Loucy (cell line): ENCODE results near the gene D2HGDH.

Experiments used
- H2AFZ ChIP-seq: fragments of 200-600 bp; sonication (generic); 2 replicates; pipeline ENCODE4 v1.6.0; 2016; ENCODE audit warnings: antibody characterized with exemption, mild to moderate bottlenecking, low read length, moderate library complexity
- H3F3A ChIP-seq: fragments of 200-600 bp; 2 replicates; pipeline ENCODE4 v1.6.0; 2016; ENCODE audit warnings: antibody characterized with exemption, low read depth, mild to moderate bottlenecking
- H3K27me3 ChIP-seq: fragments of 200-600 bp; sonication (generic); 2 replicates; pipeline ENCODE4 v1.6.1; 2014; ENCODE audit warnings: low read length, mild to moderate bottlenecking; ENCODE audit not compliant: insufficient read depth, poor library complexity, severe bottlenecking
- H3K36me3 ChIP-seq: fragments of 200-600 bp; sonication (generic); 2 replicates; pipeline ENCODE4 v1.6.1; 2016; ENCODE audit warnings: low read length; ENCODE audit not compliant: insufficient read depth
- H3K4me1 ChIP-seq: fragments of 200-600 bp; sonication (generic); 2 replicates; pipeline ENCODE4 v1.5.1; 2014; ENCODE audit warnings: low read length, mild to moderate bottlenecking; ENCODE audit not compliant: insufficient read depth, poor library complexity, severe bottlenecking
- H3K4me2 ChIP-seq: fragments of 200-600 bp; sonication (generic); 2 replicates; pipeline ENCODE4 v1.6.0; 2014; ENCODE audit warnings: antibody characterized with exemption, low read length, low read depth, mild to moderate bottlenecking; ENCODE audit not compliant: poor library complexity, severe bottlenecking
- H3K4me3 ChIP-seq: fragments of 200-600 bp; sonication (generic); 2 replicates; pipeline ENCODE4 v1.5.1; 2014; ENCODE audit warnings: low read length, mild to moderate bottlenecking, mixed read lengths; ENCODE audit not compliant: poor library complexity, severe bottlenecking
- H3K79me2 ChIP-seq: fragments of 200-600 bp; sonication (generic); 2 replicates; pipeline ENCODE4 v1.6.1; 2014; ENCODE audit warnings: low read length; ENCODE audit not compliant: insufficient read depth
- H3K9ac ChIP-seq: fragments of 200-600 bp; sonication (generic); 2 replicates; pipeline ENCODE4 v1.6.0; 2014; ENCODE audit warnings: mild to moderate bottlenecking, low read depth, low read length, moderate library complexity; ENCODE audit not compliant: poor library complexity, severe bottlenecking
- H3K9me2 ChIP-seq: fragments of 200-600 bp; sonication (generic); replicated peaks from 2 replicates; pipeline ENCODE4 v1.6.1; 2016; ENCODE audit warnings: low read depth, low read length, mixed read lengths
- H3K9me3 ChIP-seq: fragments of 200-600 bp; sonication (generic); 2 replicates; pipeline ENCODE4 v1.6.1; 2014; ENCODE audit warnings: mild to moderate bottlenecking, antibody characterized with exemption, low read length, low read depth; ENCODE audit not compliant: insufficient read depth
- H4K20me1 ChIP-seq: fragments of 200-600 bp; sonication (generic); 2 replicates; pipeline ENCODE4 v1.6.0; 2014; ENCODE audit warnings: antibody characterized with exemption, low read length, mild to moderate bottlenecking; ENCODE audit not compliant: insufficient read depth, poor library complexity, severe bottlenecking
- EZH2phosphoT487 ChIP-seq: fragments of 200-600 bp; IDR thresholded peaks from 2 replicates; pipeline ENCODE4 v1.6.1; 2018; ENCODE audit warnings: antibody characterized with exemption, mild to moderate bottlenecking, moderate library complexity, borderline replicate concordance
- TF ChIP-seq, protein P1 (sequence below): fragments of 200-600 bp; sonication (generic); conservative IDR thresholded peaks from 2 replicates; pipeline ENCODE4 v1.5.1; 2014; ENCODE audit warnings: mild to moderate bottlenecking, antibody characterized with exemption, low read length

The D2HGDH gene

DNA sequence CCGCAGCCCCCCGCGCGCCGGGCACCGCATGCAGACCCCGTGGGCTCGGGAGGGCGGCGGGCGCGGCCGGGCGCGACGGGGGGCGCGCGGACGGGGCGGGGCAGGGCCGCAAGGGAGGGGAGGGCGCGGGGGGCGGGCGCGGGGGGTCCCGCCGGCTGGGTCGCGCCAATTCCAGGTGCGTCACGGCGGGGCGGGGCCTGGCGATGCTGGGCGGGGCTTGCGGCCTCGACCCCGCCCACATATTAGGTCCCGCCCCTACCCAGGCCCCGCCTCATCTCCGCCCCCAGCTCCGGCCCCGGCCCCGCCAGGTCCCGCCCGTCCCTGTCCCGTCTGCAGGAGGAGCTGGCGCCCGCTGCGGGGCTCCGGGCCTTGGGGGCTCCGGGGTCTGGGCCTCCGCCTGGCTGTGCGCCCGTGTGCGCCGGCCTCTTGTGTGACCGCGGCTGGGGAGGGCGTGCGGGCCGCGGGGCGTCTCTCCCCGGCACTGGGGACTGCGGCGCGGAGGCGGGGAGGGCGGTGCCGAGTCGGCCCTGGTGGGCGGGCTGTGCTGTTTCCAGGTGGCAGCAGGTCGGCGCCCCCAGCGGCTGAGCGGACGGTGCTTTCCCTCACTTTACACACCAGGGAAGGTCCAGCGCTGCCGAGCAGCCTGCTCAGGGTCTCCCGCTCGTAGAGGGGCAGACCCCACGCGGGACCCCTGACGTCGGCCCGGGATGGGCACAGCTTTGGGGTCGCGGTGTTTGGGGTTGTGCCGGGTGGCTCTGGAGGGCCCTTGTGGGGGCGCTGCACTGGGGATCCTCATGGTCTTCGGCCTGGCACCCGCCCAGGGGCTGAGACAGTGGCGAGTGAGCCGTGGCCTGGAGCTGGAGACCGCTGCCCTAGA is 32.0 kb upstream of the D2HGDH start:
- peaks cover 16% of the 10 kb centered on the region for H3K36me3 ChIP-seq
- H3K79me2 ChIP-seq: peaks cover 26% of the 10 kb centered on the region
- H3K4me3 ChIP-seq: peak overlapping the region; percentile 83
- H3K4me1 ChIP-seq: peaks cover 19% of the 10 kb centered on the region
- peak overlapping the region; percentile 82 for H2AFZ ChIP-seq
- H3K27me3 ChIP-seq: no peaks in the 10 kb centered on the region
- H3F3A ChIP-seq: no peaks in the 10 kb centered on the region
- peak overlapping the region; percentile 81 for H3K9ac ChIP-seq
- H3K9me2 ChIP-seq: no peaks in the 10 kb centered on the region
- no peaks in the 10 kb centered on the region for H3K9me3 ChIP-seq
- TF ChIP-seq, protein P1, sequence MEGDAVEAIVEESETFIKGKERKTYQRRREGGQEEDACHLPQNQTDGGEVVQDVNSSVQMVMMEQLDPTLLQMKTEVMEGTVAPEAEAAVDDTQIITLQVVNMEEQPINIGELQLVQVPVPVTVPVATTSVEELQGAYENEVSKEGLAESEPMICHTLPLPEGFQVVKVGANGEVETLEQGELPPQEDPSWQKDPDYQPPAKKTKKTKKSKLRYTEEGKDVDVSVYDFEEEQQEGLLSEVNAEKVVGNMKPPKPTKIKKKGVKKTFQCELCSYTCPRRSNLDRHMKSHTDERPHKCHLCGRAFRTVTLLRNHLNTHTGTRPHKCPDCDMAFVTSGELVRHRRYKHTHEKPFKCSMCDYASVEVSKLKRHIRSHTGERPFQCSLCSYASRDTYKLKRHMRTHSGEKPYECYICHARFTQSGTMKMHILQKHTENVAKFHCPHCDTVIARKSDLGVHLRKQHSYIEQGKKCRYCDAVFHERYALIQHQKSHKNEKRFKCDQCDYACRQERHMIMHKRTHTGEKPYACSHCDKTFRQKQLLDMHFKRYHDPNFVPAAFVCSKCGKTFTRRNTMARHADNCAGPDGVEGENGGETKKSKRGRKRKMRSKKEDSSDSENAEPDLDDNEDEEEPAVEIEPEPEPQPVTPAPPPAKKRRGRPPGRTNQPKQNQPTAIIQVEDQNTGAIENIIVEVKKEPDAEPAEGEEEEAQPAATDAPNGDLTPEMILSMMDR: peak; percentile 67
- no peak for TF ChIP-seq EZH2phosphoT487
- peaks cover 6% of the 10 kb centered on the region for H4K20me1 ChIP-seq
- H3K4me2 ChIP-seq: peak overlapping the region; percentile 93

DNA sequence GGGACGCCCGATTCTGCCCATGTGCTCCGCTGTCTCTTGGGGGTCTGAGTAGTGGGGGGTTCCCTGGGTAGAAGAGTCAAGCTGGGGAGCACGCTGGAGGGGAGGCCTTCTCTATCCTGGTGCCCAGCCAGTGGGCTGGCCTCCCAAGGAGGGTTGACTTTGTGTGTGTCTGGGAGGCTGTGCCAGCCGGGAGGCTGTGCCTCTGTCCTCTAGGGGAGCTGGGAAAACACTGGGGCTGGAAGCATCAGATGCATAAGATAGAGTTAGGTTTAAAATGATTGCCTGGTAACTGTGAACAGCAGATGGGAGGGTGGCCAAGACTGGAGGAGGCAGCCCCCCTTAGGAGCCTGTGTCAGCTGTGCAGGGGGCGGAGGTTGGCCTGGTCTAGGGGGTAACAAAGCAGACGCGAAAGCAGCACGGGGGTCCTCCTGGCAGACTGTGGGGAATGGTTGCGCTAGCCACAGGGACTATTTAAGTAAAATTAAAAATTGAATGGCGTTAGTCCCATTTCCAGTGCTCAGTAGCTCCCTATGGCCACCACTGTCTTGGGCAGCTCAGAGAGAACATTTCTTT is 31.3 kb upstream of the D2HGDH start:
- Histone ChIP-seq H3K9me3 (no peaks in the 10 kb centered on the region), H3K4me1 (peaks cover 19% of the 10 kb centered on the region), H3K9ac (peak overlapping the region; percentile 72), H4K20me1 (peaks cover 6% of the 10 kb centered on the region), H3K4me3 (peak overlapping the region; percentile 83), H3K4me2 (peak overlapping the region; percentile 93), H3K79me2 (peaks cover 26% of the 10 kb centered on the region), H3K9me2 (no peaks in the 10 kb centered on the region), H3F3A (no peaks in the 10 kb centered on the region), H3K27me3 (no peaks in the 10 kb centered on the region), H2AFZ (peak overlapping the region; percentile 52; the same call in 1 of the 2 replicates), H3K36me3 (peaks cover 21% of the 10 kb centered on the region)
- no peak for TF ChIP-seq EZH2phosphoT487

DNA sequence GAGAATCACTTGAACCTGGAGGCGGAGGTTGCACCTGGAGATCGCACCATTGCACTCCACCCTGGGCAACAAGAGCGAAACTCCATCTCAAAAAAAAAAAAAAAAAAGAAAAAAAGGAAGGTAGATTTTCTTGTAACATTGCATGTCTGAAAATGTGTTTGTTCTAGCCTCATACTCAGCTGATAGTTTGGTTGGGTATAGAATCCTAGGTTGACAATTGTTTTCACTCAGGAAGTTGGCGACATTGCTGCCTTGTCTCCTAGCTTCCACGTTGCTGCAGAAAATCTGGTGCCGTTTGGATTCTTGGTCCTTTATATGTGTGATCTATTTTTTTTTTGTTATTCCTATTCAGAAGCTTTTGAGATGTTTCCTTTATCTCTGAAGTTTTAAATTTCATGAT is 27.9 kb upstream of the D2HGDH start:
- H3K9me3 ChIP-seq: no peaks in the 10 kb centered on the region
- peaks cover 19% of the 10 kb centered on the region for H3K79me2 ChIP-seq
- H4K20me1 ChIP-seq: peaks cover 6% of the 10 kb centered on the region
- H3K9me2 ChIP-seq: no peaks in the 10 kb centered on the region
- no peak overlapping the region for H3K9ac ChIP-seq
- H3K27me3 ChIP-seq: no peaks in the 10 kb centered on the region
- no peak overlapping the region for H2AFZ ChIP-seq
- H3K4me3 ChIP-seq: no peak overlapping the region
- no peaks in the 10 kb centered on the region for H3F3A ChIP-seq
- peaks cover 41% of the 10 kb centered on the region for H3K36me3 ChIP-seq
- H3K4me2 ChIP-seq: no peak overlapping the region
- H3K4me1 ChIP-seq: peaks cover 15% of the 10 kb centered on the region
- TF ChIP-seq EZH2phosphoT487: no peak
- TF ChIP-seq, protein P1: no peak
